Muscle of arm (tissue), 12 donors: ENCODE results near the gene NKX1-1. TPM values are rescaled to one million over a fixed set of nuclear protein-coding genes. Genes with fewer than 3 reads are reported as not detected.
"Not testable (repeated sequence)": the region's sequence is repeated elsewhere in the genome, so short reads cannot be mapped to it uniquely, and the experiment has no call there.

Experiments
- DNase-seq: peaks from one replicate; pipeline ENCODE4 v3.0.0-alpha.2; 2013
- polyA plus RNA-seq, 12 donors: library from polyadenylated mRNA; unstranded; fragments of 120-200 nt; gene quantifications; one replicate each; pipeline ENCODE4 v1.2.1, GENCODE V29; 2013; ENCODE audit not compliant: insufficient read length in 12 of 12

NKX1-1 gene
- polyA plus RNA-seq, 12 donors = not detected

GRCh38 chr4:1393866-1394265 is 12.4 kb downstream of the NKX1-1 start:
- no peak for DNase-seq

- DNase-seq = not testable (repeated sequence)
Measured at GRCh38 chr4:1393363-1393762, 12.9 kb downstream of the NKX1-1 start.

- DNase-seq = no peak
Measured at GRCh38 chr4:1385373-1386340, 20.6 kb downstream of the NKX1-1 start.

GRCh38 chr4:1384675-1385372 is 21.4 kb downstream of the NKX1-1 start:
- DNase-seq = no peak

- DNase-seq = no peak
Measured at GRCh38 chr4:1383728-1384591, 22.3 kb downstream of the NKX1-1 start.

GRCh38 chr4:1382776-1383727 is 23.2 kb downstream of the NKX1-1 start:
- DNase-seq = no peak

- no peak for DNase-seq
Measured at GRCh38 chr4:1381944-1382541, 24.2 kb downstream of the NKX1-1 start.

- DNase-seq = no peak
Measured at GRCh38 chr4:1381181-1381621, 25.0 kb downstream of the NKX1-1 start.

GRCh38 chr4:1380368-1381151 is 25.7 kb downstream of the NKX1-1 start:
- no peak for DNase-seq

GRCh38 chr4:1379801-1380331 is 26.4 kb downstream of the NKX1-1 start:
- DNase-seq = no peak

GRCh38 chr4:1379351-1379781 is 26.9 kb downstream of the NKX1-1 start:
- DNase-seq = no peak

GRCh38 chr4:1378559-1379231 is 27.5 kb downstream of the NKX1-1 start:
- DNase-seq = no peak

- no peak for DNase-seq
Measured at GRCh38 chr4:1377606-1378261, 28.5 kb downstream of the NKX1-1 start.

GRCh38 chr4:1376841-1377605 is 29.2 kb downstream of the NKX1-1 start:
- DNase-seq = peak; percentile 17

- no peak for DNase-seq
Measured at GRCh38 chr4:1376391-1376840, 29.8 kb downstream of the NKX1-1 start.

GRCh38 chr4:1375761-1376322 is 30.4 kb downstream of the NKX1-1 start:
- no peak for DNase-seq
